HG03571 (cell line): Measurements from ENCODE around the gene PPP1R36.

Experiments used
- ATAC-seq: cut with Tn5 transposase; IDR thresholded peaks from one replicate; pipeline ENCODE4 v1.9.1; 2021; ENCODE audit not compliant: unreplicated experiment

Gene PPP1R36, protein sequence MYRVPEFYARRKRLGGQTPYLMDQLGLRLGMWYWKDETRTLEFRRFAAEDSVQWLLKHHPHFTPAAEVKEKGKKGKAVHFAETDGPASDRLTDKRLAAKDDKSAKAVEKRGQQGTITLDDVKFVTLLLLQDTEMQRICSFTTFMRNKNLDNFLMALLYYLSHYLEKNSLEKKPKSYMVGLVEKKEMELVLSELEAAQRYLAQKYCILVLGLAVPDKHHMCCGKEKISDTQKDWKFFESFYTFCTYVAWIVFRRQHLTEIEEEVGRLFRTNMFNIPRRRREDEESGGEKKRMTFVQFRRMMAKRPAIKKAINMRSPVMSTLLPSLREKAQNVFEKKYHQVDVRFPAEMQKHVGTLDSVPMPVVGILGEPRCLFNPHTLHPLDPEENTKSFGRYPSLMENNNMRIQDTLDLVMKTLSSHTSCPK

GRCh38 chr14:64549791-64550620, at the start of gene PPP1R36:
Gene PPP1R36, plus strand, starts transcription at chr14:64549961. Its CDS starts 37 bp downstream, at chr14:64549998.
- no peak for ATAC-seq

DNA sequence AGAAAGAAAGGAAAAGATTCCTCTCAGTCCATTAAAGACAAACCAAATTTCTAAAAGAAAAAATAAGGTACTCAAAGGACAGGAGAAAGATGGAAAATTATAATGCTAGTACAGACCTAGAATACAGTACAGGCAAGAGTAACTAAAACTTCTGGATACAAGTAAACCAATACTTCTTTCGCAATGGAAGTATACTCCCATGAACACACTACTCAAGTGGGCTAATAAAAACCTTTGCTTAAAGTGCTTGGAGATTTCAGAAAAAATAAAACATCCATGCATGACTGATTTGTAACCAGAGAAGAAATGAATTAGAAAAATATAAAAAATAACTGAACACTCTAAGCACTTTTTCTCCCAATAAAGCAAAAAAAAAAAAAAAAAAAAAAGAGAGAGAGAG, 49.7 kb upstream of the PPP1R36 start:
- no peak for ATAC-seq

- no peak for ATAC-seq
These were observed 48.2 kb upstream of the PPP1R36 start for GRCh38 chr14:64501411-64502171.

DNA sequence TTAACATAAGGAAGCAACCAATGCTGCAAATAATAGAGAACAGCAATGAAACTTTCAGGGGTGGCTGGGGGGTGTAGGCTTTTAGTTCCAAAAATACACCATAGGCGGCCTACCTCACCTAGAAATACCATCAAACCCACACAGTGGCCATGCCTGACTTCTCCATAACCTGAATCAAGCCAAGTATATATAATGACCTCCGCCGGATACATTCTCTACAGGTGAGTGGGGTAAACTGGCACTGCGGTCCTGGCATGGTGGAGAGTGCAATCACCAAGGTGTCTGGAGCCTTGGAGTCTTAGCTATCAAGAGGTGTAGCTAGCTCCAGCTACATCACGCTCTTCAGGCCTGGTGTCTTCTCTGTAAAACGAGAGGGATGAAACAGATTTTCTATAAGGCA, 47.3 kb upstream of the PPP1R36 start:
- no peak for ATAC-seq

DNA sequence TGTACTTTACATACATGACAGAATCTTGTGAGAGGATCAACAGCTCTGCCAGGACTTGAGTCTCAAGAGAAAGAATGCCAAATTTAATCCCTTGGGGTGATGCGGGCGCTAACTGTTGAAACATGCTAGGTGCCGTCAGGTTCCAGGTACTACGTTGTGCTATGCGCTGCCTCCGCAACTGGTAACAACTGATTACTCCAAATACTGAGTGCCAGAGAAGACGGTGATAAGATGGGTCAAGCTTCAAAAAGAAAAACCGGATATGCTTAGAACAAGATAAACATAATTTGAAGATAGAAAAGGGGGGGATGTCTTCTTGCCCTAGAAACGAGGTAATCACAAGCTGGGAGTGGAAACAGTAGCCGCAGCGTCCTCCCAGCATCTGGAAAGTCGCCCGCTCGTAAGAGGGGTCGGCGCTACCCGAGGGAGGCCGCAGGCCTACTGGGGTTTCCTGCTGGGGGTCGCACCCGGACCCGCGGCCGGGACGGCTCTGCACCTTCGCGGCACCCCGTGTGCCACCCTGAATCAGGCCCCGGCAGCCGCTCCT, 46.8 kb upstream of the PPP1R36 start:
- ATAC-seq = no peak

- peak; percentile 48 for ATAC-seq
These were observed 46.1 kb upstream of the PPP1R36 start, which contains the start of gene ZBTB25 for GRCh38 chr14:64503434-64504309. Gene ZBTB25, minus strand, starts transcription at chr14:64503838. Its CDS starts 13,305 bp downstream, at chr14:64490533.

GRCh38 chr14:64504310-64504896, 45.4 kb upstream of the PPP1R36 start, which contains the start of gene ZBTB1:
Gene ZBTB1, plus strand, starts transcription at chr14:64504770. Its CDS starts 16,735 bp downstream, at chr14:64521505.
- ATAC-seq = peak; percentile 27

GRCh38 chr14:64504897-64505794, 44.6 kb upstream of the PPP1R36 start:
- ATAC-seq = peak; percentile 20

GRCh38 chr14:64506721-64507120, 43.0 kb upstream of the PPP1R36 start:
- no peak for ATAC-seq

GRCh38 chr14:64507376-64508156, 42.2 kb upstream of the PPP1R36 start:
- no peak for ATAC-seq

DNA sequence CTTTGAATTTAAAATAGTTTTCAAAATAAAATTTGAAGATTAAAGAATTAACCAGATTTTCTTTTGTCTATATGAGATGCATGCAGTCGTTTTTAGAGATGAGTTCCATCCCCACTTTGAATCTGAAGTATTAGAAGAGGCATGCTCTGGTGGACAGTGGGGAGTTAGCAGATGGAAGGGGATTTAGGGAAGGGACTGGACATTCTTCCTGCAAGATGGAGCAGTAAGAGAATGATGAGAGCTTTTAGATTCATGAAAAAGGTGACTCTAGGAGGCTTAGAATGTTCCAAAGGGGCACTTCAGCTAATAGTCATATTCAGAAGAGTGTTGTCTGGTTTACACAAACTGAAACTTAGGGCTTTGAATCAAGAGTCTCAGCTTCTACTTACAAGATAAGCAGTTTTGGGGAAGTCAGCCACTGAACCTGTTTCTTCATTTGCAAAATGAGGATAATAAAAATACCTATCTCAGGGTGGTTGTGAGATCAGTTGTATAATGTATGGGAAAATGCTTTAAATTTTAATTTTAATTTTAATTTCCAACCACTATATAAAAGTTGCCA, 41.5 kb upstream of the PPP1R36 start:
- ATAC-seq = no peak

DNA sequence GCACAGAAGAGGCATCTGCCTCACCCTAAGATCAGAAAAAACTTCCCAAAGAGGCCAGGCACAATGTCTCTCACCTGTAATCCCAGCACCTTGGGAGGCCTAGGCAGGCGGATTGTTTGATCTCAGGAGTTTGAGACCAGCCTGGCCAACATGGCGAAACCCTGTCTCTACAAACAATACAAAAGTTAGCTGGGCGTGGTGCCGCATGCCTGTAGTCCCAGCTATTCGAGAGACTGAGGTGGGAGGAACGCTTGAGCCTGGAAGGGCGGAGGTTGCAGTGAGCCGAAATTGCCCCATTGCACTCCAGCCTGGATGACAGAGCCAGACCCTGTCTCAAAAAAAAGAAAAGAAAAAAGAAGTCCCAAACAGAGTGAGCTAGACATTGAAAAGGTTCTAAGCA, 40.7 kb upstream of the PPP1R36 start:
- ATAC-seq = no peak

DNA sequence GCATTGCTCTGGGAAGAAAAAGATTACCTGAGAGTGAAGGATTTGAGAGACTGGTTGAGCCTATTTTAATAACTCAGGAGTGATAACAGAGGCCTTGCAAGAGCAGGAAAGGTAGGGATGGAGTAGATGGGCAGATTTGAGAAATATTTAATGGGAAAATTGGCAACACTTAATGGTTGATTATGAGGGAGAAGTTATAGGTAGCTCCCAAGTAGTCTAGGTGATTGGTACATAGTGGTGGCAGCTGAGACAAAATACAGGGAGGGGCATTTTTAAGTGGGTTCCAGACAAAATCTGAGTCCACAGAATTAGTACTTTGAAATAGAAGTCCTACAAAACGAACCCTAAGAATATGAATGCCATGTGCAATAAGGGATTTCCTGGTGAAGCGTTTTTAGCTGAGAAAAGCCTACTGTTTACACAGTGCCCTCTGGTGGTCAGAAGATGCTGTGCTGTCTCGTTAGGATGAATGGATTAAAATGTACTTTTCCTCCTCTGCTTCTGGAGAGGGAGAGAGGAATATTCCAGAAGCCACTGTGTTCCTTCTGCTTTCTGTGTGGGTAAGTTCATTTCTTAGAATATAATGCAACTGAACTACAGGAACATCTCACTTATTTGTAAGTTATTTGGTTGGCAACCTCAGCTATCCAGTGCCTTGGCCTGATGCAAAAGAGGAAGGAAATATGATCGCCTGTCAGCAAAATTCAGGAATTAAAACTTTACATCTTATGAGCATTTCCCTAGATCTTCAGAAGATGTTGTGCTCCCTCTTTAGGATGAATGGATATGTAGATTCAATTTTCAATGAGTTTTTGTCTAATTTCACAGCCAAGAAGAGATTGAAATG, 38.7 kb upstream of the PPP1R36 start:
- no peak for ATAC-seq

GRCh38 chr14:64513271-64513670, 36.5 kb upstream of the PPP1R36 start:
- no peak for ATAC-seq

DNA sequence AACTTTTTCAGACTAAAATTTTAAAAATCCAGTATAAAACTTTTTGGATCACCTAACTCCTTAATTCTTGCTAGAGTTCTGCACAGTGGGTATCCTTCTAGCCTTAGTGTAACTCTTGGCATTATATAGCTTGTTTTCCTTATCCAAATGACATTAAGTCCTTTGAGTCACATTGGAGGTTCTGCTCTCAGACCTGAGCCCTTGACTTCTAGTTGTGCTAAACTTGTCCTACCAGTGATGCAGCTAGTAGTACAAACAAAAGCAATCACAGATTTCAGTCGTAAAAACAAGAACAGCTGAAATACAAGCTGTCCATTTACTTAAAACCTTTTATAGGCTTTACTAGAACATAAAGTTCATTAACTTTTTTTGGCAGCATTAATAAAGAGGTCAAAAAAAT, 34.7 kb upstream of the PPP1R36 start:
- no peak for ATAC-seq

GRCh38 chr14:64516969-64517368, 32.8 kb upstream of the PPP1R36 start:
- ATAC-seq = no peak
